Neural crest cell (in vitro differentiated cells): ENCODE data around the gene RIOK1. TPM values are rescaled to one million over a fixed set of nuclear protein-coding genes. Genes with fewer than 3 reads are reported as not detected.
A peak's percentile ranks its signal among the peaks of the same experiment; 100 is the strongest.
"Not testable (repeated sequence)": the region's sequence is repeated elsewhere in the genome, so short reads cannot be mapped to it uniquely, and the experiment has no call there.

ENCODE experiments used
- DNase-seq: peaks from one replicate; pipeline ENCODE4 v3.0.0; 2021; ENCODE audit warnings: low read depth, mixed read lengths, low spot score
- H3K27ac Mint-ChIP-seq: one replicate; pipeline ENCODE4 v1.8.0; 2021; ENCODE audit warnings: mild to moderate bottlenecking, mixed read lengths; ENCODE audit not compliant: unreplicated experiment
- H3K27me3 Mint-ChIP-seq: 2 replicates; pipeline ENCODE4 v1.8.0; 2021; ENCODE audit warnings: low read depth, mild to moderate bottlenecking, mixed read lengths
- H3K36me3 Mint-ChIP-seq: 2 replicates; pipeline ENCODE4 v1.8.0; 2021; ENCODE audit warnings: low read depth, mild to moderate bottlenecking, mixed read lengths
- H3K4me1 Mint-ChIP-seq: 2 replicates; pipeline ENCODE4 v1.8.0; 2021; ENCODE audit warnings: mixed read lengths
- H3K4me3 Mint-ChIP-seq: one replicate; pipeline ENCODE4 v1.8.0; 2021; ENCODE audit warnings: mild to moderate bottlenecking, mixed read lengths
- H3K9me3 Mint-ChIP-seq: 2 replicates; pipeline ENCODE4 v1.8.0; 2021; ENCODE audit warnings: mixed read lengths
- long read RNA-seq: library from polyadenylated mRNA; unstranded; transcript quantifications from one replicate; pipeline ENCODE4 v2.0.0, GENCODE V29; 2020
- total RNA-seq: library from RNA; stranded (reverse); gene quantifications from 2 replicates; pipeline ENCODE4 v1.2.1, GENCODE V29; 2021
- TF ChIP-seq, protein P1 (sequence below): fragments of 200-600 bp; sonication (generic); conservative IDR thresholded peaks from 2 replicates; pipeline ENCODE4 v1.5.0; 2021; ENCODE audit warnings: antibody characterized with exemption, mild to moderate bottlenecking

Gene RIOK1
- 28.0 and 31.1 TPM in 2 replicates for total RNA-seq
- long read RNA-seq, transcript RIOK1-202 (17 exons, 2,810 nt), result major isoform, 61 of 148 reads
- long read RNA-seq, partial matches to known transcripts, result 55 of 148 reads
- long read RNA-seq, other reads (novel, unspliced or antisense), result 32 of 148 reads

- Mint-ChIP-seq H3K9me3 (no peaks in the 10 kb centered on the region), H3K36me3 (no peaks in the 10 kb centered on the region), H3K4me3 (peak within 1 kb of the TSS; percentile 99), H3K27ac (peak within 1 kb of the TSS; percentile 97), H3K4me1 (peaks cover 41% of the 10 kb centered on the region), H3K27me3 (no peaks in the 10 kb centered on the region)
- TF ChIP-seq, protein P1, sequence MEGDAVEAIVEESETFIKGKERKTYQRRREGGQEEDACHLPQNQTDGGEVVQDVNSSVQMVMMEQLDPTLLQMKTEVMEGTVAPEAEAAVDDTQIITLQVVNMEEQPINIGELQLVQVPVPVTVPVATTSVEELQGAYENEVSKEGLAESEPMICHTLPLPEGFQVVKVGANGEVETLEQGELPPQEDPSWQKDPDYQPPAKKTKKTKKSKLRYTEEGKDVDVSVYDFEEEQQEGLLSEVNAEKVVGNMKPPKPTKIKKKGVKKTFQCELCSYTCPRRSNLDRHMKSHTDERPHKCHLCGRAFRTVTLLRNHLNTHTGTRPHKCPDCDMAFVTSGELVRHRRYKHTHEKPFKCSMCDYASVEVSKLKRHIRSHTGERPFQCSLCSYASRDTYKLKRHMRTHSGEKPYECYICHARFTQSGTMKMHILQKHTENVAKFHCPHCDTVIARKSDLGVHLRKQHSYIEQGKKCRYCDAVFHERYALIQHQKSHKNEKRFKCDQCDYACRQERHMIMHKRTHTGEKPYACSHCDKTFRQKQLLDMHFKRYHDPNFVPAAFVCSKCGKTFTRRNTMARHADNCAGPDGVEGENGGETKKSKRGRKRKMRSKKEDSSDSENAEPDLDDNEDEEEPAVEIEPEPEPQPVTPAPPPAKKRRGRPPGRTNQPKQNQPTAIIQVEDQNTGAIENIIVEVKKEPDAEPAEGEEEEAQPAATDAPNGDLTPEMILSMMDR, result peak; percentile 47
- DNase-seq, result peak; percentile 92
Measured at GRCh38 chr6:7389451-7390225, at the start of gene RIOK1, which contains the start of gene CAGE1. TSS of gene RIOK1 (plus strand) at chr6:7389808. CDS start at chr6:7390003, 195 bp downstream. TSS of gene CAGE1 (minus strand) at chr6:7389742. CDS start at chr6:7387173, 2,569 bp downstream.

- H3K27me3 Mint-ChIP-seq, result no peaks in the 10 kb centered on the region
- no peaks in the 10 kb centered on the region for H3K36me3 Mint-ChIP-seq
- no peaks in the 10 kb centered on the region for H3K4me1 Mint-ChIP-seq
- no peak for DNase-seq
- H3K4me3 Mint-ChIP-seq, result no peak overlapping the region
- peaks cover 4% of the 10 kb centered on the region for H3K9me3 Mint-ChIP-seq
- TF ChIP-seq, protein P1, result no peak
- H3K27ac Mint-ChIP-seq, result no peak overlapping the region
Measured at GRCh38 chr6:7341271-7341670, 48.3 kb upstream of the RIOK1 start.

GRCh38 chr6:7341989-7342742, 47.4 kb upstream of the RIOK1 start:
- H3K27ac Mint-ChIP-seq, result no peak overlapping the region
- H3K36me3 Mint-ChIP-seq, result no peaks in the 10 kb centered on the region
- no peak for DNase-seq
- TF ChIP-seq, protein P1, result no peak
- no peak overlapping the region for H3K4me3 Mint-ChIP-seq
- H3K27me3 Mint-ChIP-seq, result no peaks in the 10 kb centered on the region
- H3K4me1 Mint-ChIP-seq, result no peaks in the 10 kb centered on the region
- H3K9me3 Mint-ChIP-seq, result peaks cover 4% of the 10 kb centered on the region

GRCh38 chr6:7343546-7344475, 45.8 kb upstream of the RIOK1 start:
- Mint-ChIP-seq H3K9me3 (peaks cover 4% of the 10 kb centered on the region), H3K4me1 (no peaks in the 10 kb centered on the region), H3K27me3 (no peaks in the 10 kb centered on the region), H3K27ac (no peak overlapping the region), H3K4me3 (no peak overlapping the region), H3K36me3 (no peaks in the 10 kb centered on the region)
- DNase-seq, result no peak
- TF ChIP-seq, protein P1, result no peak

- H3K27ac Mint-ChIP-seq, H3K4me3 Mint-ChIP-seq, H3K36me3 Mint-ChIP-seq, H3K9me3 Mint-ChIP-seq, H3K27me3 Mint-ChIP-seq, DNase-seq, H3K4me1 Mint-ChIP-seq: not testable (repeated sequence)
Measured at GRCh38 chr6:7344773-7345450, 44.7 kb upstream of the RIOK1 start.

DNA sequence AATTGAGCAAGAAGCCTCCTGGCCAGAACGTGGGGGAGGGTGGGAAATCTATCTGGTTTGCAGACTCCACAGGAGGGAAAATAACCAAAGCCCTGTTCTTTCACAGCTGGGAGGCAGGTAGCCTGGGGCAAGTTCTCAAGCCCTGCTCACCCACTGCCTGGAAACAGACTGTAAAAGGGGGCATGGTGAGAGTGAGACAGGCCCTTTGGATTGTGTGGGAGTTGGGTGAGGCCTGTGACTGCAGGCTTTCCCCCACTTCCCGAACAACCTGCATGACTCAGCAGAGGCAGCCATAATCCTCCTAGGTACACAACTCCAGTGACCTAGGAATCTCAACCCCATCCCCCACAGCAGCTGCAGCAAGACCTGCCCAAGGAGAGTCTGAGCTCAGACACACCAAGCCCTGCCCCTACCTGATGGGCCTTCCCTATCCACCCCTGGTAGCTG, 42.0 kb upstream of the RIOK1 start:
- DNase-seq, H3K9me3 Mint-ChIP-seq, H3K27me3 Mint-ChIP-seq, H3K4me3 Mint-ChIP-seq, H3K4me1 Mint-ChIP-seq, H3K36me3 Mint-ChIP-seq: not testable (repeated sequence)
- peak overlapping the region; percentile 86 for H3K27ac Mint-ChIP-seq

DNA sequence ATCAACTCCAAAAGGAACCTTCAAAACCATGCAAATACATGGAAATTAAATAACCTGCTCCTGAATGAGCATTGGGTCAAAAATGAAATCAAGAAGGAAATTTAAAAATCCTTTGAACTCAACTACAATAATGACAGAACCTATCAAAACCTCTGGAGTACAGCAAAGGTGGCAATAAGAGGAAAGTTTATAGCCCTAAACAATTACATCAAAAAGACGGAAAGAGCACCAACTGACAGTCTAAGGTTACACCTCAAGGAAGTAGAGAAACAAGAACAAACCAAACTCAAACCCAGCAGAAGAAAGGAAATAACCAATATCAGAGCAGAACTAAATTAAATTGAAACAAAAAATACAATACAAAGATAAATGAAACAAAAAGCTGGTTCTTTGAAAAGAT, 39.0 kb upstream of the RIOK1 start:
- not testable (repeated sequence) for H3K4me3 Mint-ChIP-seq, H3K27ac Mint-ChIP-seq

DNA sequence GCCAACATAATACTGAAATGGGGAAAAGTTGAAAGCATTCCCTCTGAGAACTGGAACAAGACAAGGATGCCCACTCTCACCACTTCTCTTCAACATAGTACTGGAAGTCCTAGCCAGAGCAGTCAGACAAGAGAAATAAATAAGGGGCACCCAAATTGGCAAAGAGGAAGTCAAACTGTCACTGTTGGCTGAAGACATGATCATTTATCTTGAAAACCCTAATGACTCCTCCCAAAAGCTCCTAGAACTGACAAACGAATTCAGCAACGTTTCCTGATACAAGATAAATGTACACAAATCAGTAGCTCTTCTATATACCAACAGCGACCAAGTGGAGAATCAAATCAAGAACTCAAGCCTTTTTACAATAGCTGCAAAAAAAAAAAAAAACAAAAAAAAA, 37.7 kb upstream of the RIOK1 start:
- not testable (repeated sequence) for H3K4me1 Mint-ChIP-seq, DNase-seq, H3K27ac Mint-ChIP-seq

More for the DNA sequence above, 39.0 kb upstream of the RIOK1 start:
- H3K4me1 Mint-ChIP-seq, H3K9me3 Mint-ChIP-seq, H3K36me3 Mint-ChIP-seq, H3K27me3 Mint-ChIP-seq, DNase-seq: not testable (repeated sequence)

More for the DNA sequence above, 37.7 kb upstream of the RIOK1 start:
- H3K27me3 Mint-ChIP-seq, H3K9me3 Mint-ChIP-seq, H3K36me3 Mint-ChIP-seq, H3K4me3 Mint-ChIP-seq: not testable (repeated sequence)
